ENCODE data around the gene ATRNL1. TPM values are rescaled to one million over a fixed set of nuclear protein-coding genes. Genes with fewer than 3 reads are reported as not detected.

Gene ATRNL1
- total RNA-seq, 2 donors from 2014 or later, result 0.37 to 2.9 TPM

DNA sequence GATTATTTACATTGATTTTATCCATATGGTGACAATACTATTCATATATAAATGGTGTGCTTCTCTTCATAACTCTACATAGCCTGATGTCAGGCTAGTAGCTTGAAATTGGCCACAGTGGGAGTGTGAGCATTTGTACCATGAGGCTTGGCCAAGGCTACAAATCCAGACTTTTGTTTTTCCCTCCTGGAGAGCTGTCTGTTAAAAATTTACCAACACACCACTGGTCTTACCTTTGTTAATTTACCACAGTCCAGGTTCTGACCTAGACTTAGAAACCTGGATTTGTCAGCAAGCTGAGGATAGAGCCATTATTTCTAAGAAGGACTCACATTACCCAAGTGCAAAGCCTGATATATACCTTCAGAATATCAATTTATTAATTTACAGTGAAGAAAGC, 45.5 kb upstream of the ATRNL1 start:
- H3K27ac ChIP-seq, result no peak overlapping the region
- intact Hi-C loops (cut with DNase I), result no loop called here
- H3K9me3 ChIP-seq, result no peaks in the 10 kb centered on the region
- TF ChIP-seq, protein P1, sequence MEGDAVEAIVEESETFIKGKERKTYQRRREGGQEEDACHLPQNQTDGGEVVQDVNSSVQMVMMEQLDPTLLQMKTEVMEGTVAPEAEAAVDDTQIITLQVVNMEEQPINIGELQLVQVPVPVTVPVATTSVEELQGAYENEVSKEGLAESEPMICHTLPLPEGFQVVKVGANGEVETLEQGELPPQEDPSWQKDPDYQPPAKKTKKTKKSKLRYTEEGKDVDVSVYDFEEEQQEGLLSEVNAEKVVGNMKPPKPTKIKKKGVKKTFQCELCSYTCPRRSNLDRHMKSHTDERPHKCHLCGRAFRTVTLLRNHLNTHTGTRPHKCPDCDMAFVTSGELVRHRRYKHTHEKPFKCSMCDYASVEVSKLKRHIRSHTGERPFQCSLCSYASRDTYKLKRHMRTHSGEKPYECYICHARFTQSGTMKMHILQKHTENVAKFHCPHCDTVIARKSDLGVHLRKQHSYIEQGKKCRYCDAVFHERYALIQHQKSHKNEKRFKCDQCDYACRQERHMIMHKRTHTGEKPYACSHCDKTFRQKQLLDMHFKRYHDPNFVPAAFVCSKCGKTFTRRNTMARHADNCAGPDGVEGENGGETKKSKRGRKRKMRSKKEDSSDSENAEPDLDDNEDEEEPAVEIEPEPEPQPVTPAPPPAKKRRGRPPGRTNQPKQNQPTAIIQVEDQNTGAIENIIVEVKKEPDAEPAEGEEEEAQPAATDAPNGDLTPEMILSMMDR (IDR thresholded peaks at IDR 0.05), result no peak
- H3K4me3 ChIP-seq, result no peak overlapping the region
- DNase-seq, result no peak
- H3K36me3 ChIP-seq, result no peaks in the 10 kb centered on the region
- H3K4me1 ChIP-seq, result no peaks in the 10 kb centered on the region
- no peak overlapping the region for H3K9ac ChIP-seq (ENCODE audit: low read depth in 2 of 2, low read length in 2 of 2)
- H3K27me3 ChIP-seq, result no peaks in the 10 kb centered on the region

DNA sequence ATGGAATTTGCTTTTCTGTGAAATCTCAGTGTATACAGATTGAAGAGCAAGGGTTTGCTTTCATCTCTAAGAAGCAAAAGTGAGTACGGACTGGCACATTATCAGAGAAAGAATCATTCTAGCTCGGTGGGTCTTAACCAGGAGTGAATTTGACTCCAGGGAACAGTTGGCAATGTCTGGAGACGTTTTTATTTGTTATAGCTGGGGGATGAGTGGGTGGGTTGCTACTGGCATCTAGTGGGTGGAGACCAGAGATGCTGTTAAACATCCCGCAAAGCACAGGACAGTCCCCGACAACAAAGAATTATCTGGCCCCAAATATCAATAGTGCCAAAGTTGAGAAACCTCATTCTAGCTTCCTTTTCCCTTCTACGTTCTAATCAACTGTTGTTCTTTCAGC, 43.8 kb upstream of the ATRNL1 start:
- H3K27ac ChIP-seq, result no peak overlapping the region
- intact Hi-C loops (cut with DNase I), result no loop called here
- no peak for DNase-seq
- TF ChIP-seq, protein P1 (IDR thresholded peaks at IDR 0.05), result no peak
- H3K27me3 ChIP-seq, result no peaks in the 10 kb centered on the region
- no peak overlapping the region for H3K4me3 ChIP-seq
- H3K9me3 ChIP-seq, result no peaks in the 10 kb centered on the region
- H3K36me3 ChIP-seq, result no peaks in the 10 kb centered on the region
- no peak overlapping the region for H3K9ac ChIP-seq (ENCODE audit: low read depth in 2 of 2, low read length in 2 of 2)
- no peaks in the 10 kb centered on the region for H3K4me1 ChIP-seq

DNA sequence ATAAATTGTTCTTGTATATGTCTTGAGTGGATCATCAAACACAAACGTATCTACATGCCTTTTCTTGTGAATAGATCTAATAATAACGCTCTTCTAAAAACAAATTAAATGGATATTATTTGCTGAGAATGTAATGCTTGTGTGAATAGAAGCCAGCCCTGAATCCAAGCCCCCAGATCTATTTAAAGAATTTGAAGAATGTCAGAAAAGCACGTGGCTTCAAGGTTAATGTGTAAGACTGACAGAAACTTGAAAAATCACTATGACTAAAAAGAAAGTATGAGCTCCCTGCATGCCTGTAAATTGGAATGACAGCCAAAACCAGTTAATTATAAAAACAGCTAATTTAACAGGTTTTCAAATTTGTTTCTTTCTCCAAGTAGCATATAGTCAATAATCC, 43.2 kb upstream of the ATRNL1 start:
- no peaks in the 10 kb centered on the region for H3K27me3 ChIP-seq
- H3K27ac ChIP-seq, result no peak overlapping the region
- intact Hi-C loops (cut with DNase I), result no loop called here
- TF ChIP-seq, protein P1 (IDR thresholded peaks at IDR 0.05), result no peak
- H3K9me3 ChIP-seq, result no peaks in the 10 kb centered on the region
- no peak for DNase-seq
- no peaks in the 10 kb centered on the region for H3K36me3 ChIP-seq
- H3K9ac ChIP-seq (ENCODE audit: low read depth in 2 of 2, low read length in 2 of 2), result no peak overlapping the region
- H3K4me1 ChIP-seq, result no peaks in the 10 kb centered on the region
- H3K4me3 ChIP-seq, result no peak overlapping the region

DNA sequence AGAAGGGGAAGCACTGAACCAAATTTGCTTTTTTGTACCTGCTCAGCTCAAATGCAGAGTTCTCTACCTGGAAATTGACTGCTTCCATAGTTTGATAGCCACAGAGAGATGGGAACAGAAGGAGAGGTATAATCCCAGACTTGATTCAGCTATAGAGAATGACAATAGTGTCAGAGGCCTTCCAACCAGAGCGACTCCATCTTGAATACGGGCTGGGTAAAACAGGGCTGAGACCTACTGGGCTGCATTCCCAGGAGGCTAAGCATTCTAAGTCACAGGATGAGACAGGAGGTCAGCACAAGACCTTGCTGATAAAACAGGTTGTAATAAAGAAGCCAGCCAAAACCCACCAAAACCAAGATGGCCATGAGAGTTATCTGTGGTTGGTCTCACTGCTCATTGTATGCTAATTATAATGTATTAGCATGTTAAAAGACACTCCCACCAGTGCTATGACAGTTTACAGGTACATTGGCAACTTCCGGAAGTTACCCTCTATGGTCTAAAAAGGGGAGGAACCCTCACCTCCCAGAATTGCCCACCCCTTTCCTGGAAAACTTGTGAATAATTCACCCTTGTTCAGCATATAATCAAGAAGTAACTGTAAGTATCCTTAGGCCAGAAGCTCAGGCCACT, 42.7 kb upstream of the ATRNL1 start:
- Histone ChIP-seq H3K4me3 (no peak overlapping the region), H3K27ac (no peak overlapping the region), H3K27me3 (no peaks in the 10 kb centered on the region), H3K36me3 (no peaks in the 10 kb centered on the region), H3K4me1 (no peaks in the 10 kb centered on the region), H3K9me3 (no peaks in the 10 kb centered on the region), H3K9ac (ENCODE audit: low read depth in 2 of 2, low read length in 2 of 2) (no peak overlapping the region)
- TF ChIP-seq, protein P1 (IDR thresholded peaks at IDR 0.05), result no peak
- DNase-seq, result no peak
- intact Hi-C loops (cut with DNase I), result no loop called here

DNA sequence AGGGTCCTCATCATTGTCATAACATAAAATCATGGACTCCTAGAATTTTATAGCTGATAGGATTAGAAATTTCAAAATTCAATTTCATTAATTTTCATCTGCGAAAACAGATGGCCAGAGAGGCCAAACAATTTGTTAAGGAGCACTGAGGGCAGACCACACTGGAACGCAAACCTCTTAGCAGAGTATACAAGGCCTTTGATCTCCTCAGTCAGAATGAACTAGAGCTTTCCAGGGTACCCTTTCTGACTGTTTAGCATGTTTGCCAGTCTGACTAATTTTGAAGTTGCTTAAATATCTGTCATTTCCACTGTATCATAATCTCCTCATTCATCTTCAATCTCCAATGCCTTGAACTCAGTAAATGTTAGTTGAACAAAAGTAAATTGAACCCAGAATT, 41.9 kb upstream of the ATRNL1 start:
- Histone ChIP-seq H3K4me1 (no peaks in the 10 kb centered on the region), H3K36me3 (no peaks in the 10 kb centered on the region), H3K9ac (ENCODE audit: low read depth in 2 of 2, low read length in 2 of 2) (no peak overlapping the region), H3K9me3 (no peaks in the 10 kb centered on the region), H3K4me3 (no peak overlapping the region), H3K27ac (no peak overlapping the region), H3K27me3 (no peaks in the 10 kb centered on the region)
- intact Hi-C loops (cut with DNase I), result no loop called here
- TF ChIP-seq, protein P1 (IDR thresholded peaks at IDR 0.05), result no peak
- DNase-seq, result no peak

All from colonic mucosa (tissue), 4 donors.